Measurements from ENCODE around the gene AP1B1.
"Not testable (repeated sequence)": the region's sequence is repeated elsewhere in the genome, so short reads cannot be mapped to it uniquely, and the experiment has no call there.

The AP1B1 gene

GRCh38 chr22:29385151-29385704, 3.1 kb downstream of the AP1B1 start:
- Histone ChIP-seq H3K27me3 (ENCODE audit: control insufficient read depth, insufficient read depth, low read length) (no peaks in the 10 kb centered on the region), H3K4me3 (ENCODE audit: low read length) (no peak overlapping the region), H3K4me1 (ENCODE audit: control insufficient read depth, insufficient read depth, low read length) (peaks cover 57% of the 10 kb centered on the region), H3K9me3 (ENCODE audit: control insufficient read depth, low read length) (no peaks in the 10 kb centered on the region), H3K9ac (ENCODE audit: low read length) (no peak overlapping the region), H3K36me3 (ENCODE audit: control insufficient read depth, insufficient read depth, low read length) (no peaks in the 10 kb centered on the region)

GRCh38 chr22:29383740-29384139, 4.6 kb downstream of the AP1B1 start:
- Histone ChIP-seq H3K27me3 (ENCODE audit: control insufficient read depth, insufficient read depth, low read length) (no peaks in the 10 kb centered on the region), H3K36me3 (ENCODE audit: control insufficient read depth, insufficient read depth, low read length) (no peaks in the 10 kb centered on the region), H3K4me3 (ENCODE audit: low read length) (no peak overlapping the region), H3K4me1 (ENCODE audit: control insufficient read depth, insufficient read depth, low read length) (peaks cover 67% of the 10 kb centered on the region), H3K9ac (ENCODE audit: low read length) (no peak overlapping the region), H3K9me3 (ENCODE audit: control insufficient read depth, low read length) (no peaks in the 10 kb centered on the region)

- H3K9me3 ChIP-seq (ENCODE audit: control insufficient read depth, low read length): no peaks in the 10 kb centered on the region
- peaks cover 72% of the 10 kb centered on the region for H3K4me1 ChIP-seq (ENCODE audit: control insufficient read depth, insufficient read depth, low read length)
- H3K9ac ChIP-seq (ENCODE audit: low read length): peak overlapping the region; percentile 41
- H3K27me3 ChIP-seq (ENCODE audit: control insufficient read depth, insufficient read depth, low read length): no peaks in the 10 kb centered on the region
- H3K4me3 ChIP-seq (ENCODE audit: low read length): peak overlapping the region; percentile 5
- H3K36me3 ChIP-seq (ENCODE audit: control insufficient read depth, insufficient read depth, low read length): no peaks in the 10 kb centered on the region
These were observed 5.6 kb downstream of the AP1B1 start for GRCh38 chr22:29382580-29383302.

GRCh38 chr22:29380856-29381255, 7.5 kb downstream of the AP1B1 start:
- H3K9me3 ChIP-seq (ENCODE audit: control insufficient read depth, low read length): no peaks in the 10 kb centered on the region
- H3K27me3 ChIP-seq (ENCODE audit: control insufficient read depth, insufficient read depth, low read length): no peaks in the 10 kb centered on the region
- peaks cover 61% of the 10 kb centered on the region for H3K4me1 ChIP-seq (ENCODE audit: control insufficient read depth, insufficient read depth, low read length)
- H3K4me3 ChIP-seq (ENCODE audit: low read length): no peak overlapping the region
- H3K36me3 ChIP-seq (ENCODE audit: control insufficient read depth, insufficient read depth, low read length): no peaks in the 10 kb centered on the region
- H3K9ac ChIP-seq (ENCODE audit: low read length): no peak overlapping the region

GRCh38 chr22:29380032-29380781, 8.2 kb downstream of the AP1B1 start:
- no peaks in the 10 kb centered on the region for H3K9me3 ChIP-seq (ENCODE audit: control insufficient read depth, low read length)
- no peak overlapping the region for H3K4me3 ChIP-seq (ENCODE audit: low read length)
- H3K27me3 ChIP-seq (ENCODE audit: control insufficient read depth, insufficient read depth, low read length): no peaks in the 10 kb centered on the region
- no peak overlapping the region for H3K9ac ChIP-seq (ENCODE audit: low read length)
- no peaks in the 10 kb centered on the region for H3K36me3 ChIP-seq (ENCODE audit: control insufficient read depth, insufficient read depth, low read length)
- peaks cover 55% of the 10 kb centered on the region for H3K4me1 ChIP-seq (ENCODE audit: control insufficient read depth, insufficient read depth, low read length)

DNA sequence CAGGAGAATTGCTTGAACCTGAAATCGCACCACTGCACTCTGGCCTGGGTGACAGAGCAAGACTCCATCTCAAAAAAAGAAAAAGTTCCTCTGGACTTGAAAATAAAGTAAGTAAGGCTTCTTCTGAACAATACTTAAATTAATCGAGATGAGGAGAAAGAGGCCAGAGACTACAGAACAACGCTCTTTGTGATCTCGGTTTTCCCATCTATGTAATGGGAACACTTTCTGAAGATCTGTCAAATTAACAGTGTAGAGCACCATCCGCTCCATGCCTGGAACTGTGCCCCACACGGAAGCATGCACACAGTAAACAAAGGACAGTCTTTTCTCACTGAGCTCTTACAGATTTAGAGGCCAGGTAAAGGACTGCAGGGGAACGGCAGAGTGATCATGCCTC, 9.1 kb downstream of the AP1B1 start:
- no peaks in the 10 kb centered on the region for H3K9me3 ChIP-seq (ENCODE audit: control insufficient read depth, low read length)
- no peaks in the 10 kb centered on the region for H3K36me3 ChIP-seq (ENCODE audit: control insufficient read depth, insufficient read depth, low read length)
- no peak overlapping the region for H3K4me3 ChIP-seq (ENCODE audit: low read length)
- no peak overlapping the region for H3K9ac ChIP-seq (ENCODE audit: low read length)
- peaks cover 49% of the 10 kb centered on the region for H3K4me1 ChIP-seq (ENCODE audit: control insufficient read depth, insufficient read depth, low read length)
- H3K27me3 ChIP-seq (ENCODE audit: control insufficient read depth, insufficient read depth, low read length): no peaks in the 10 kb centered on the region

DNA sequence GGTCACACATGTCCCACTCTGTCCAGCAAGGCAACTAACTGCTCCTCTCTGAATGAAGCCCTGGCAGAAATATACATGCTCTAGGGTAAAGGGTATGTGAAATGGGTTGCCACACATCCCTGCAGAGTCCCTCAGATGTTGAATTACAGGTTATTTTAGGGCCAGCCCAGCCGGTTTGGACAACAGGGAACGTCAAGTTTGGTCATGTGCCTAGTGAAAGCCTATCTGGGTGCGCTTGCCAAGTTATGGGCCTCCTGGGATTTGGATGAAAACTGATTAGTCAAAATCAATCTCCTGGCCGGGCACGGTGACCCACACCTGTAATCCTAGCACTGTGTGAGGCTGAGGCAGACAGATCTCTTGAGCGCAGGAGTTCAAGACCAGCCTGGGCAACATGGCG, 10.4 kb downstream of the AP1B1 start:
- Histone ChIP-seq H3K4me1 (ENCODE audit: control insufficient read depth, insufficient read depth, low read length) (peaks cover 38% of the 10 kb centered on the region), H3K4me3 (ENCODE audit: low read length) (no peak overlapping the region), H3K9ac (ENCODE audit: low read length) (no peak overlapping the region), H3K27me3 (ENCODE audit: control insufficient read depth, insufficient read depth, low read length) (no peaks in the 10 kb centered on the region), H3K9me3 (ENCODE audit: control insufficient read depth, low read length) (no peaks in the 10 kb centered on the region), H3K36me3 (ENCODE audit: control insufficient read depth, insufficient read depth, low read length) (no peaks in the 10 kb centered on the region)

DNA sequence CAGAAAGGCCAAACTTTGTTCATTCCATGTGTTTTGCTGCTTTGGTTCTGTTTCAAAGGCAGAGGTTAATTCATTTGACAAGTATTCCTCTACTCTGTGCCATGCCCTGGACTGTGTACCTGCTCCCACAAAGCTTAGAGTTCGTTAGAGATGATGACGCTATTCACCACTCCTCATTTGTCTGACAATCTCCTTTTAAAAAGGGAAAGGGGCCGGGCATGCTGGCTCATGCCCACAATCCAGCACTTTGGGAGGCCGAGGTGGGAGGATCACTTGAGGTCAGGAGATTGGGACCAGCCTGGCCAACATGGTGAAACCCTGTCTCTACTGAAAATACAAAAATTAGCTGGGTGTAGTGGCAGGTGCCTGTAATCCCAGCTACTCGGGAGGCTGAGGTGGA, 11.7 kb downstream of the AP1B1 start:
- not testable (repeated sequence) for H3K4me3 ChIP-seq (ENCODE audit: low read length); H3K27me3 ChIP-seq (ENCODE audit: control insufficient read depth, insufficient read depth, low read length); H3K9ac ChIP-seq (ENCODE audit: low read length); H3K36me3 ChIP-seq (ENCODE audit: control insufficient read depth, insufficient read depth, low read length); H3K9me3 ChIP-seq (ENCODE audit: control insufficient read depth, low read length)
- peaks cover 25% of the 10 kb centered on the region for H3K4me1 ChIP-seq (ENCODE audit: control insufficient read depth, insufficient read depth, low read length)

- Histone ChIP-seq H3K9ac (ENCODE audit: low read length) (no peak overlapping the region), H3K4me1 (ENCODE audit: control insufficient read depth, insufficient read depth, low read length) (peaks cover 18% of the 10 kb centered on the region), H3K4me3 (ENCODE audit: low read length) (no peak overlapping the region), H3K27me3 (ENCODE audit: control insufficient read depth, insufficient read depth, low read length) (no peaks in the 10 kb centered on the region), H3K9me3 (ENCODE audit: control insufficient read depth, low read length) (no peaks in the 10 kb centered on the region), H3K36me3 (ENCODE audit: control insufficient read depth, insufficient read depth, low read length) (no peaks in the 10 kb centered on the region)
These were observed 12.8 kb downstream of the AP1B1 start for GRCh38 chr22:29375398-29376076.

DNA sequence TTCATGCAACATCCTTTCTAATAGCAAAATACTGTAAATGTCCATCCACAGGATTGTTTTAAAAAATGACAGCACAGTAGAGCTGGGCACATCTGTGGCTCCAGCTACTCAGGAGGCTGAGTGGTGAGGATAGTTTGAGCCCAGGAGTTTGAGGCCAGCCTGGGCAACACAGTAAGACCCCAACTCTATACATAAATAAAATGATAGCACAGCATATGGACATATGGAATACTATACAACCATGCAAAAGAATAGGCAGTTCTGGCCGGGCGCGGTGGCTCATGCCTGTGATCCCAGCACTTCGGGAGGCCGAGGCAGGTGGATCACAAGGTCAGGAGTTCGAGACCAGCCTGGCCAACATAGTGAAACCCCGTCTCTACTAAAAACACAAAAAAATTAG, 13.6 kb downstream of the AP1B1 start:
- H3K9me3 ChIP-seq (ENCODE audit: control insufficient read depth, low read length); H3K27me3 ChIP-seq (ENCODE audit: control insufficient read depth, insufficient read depth, low read length): not testable (repeated sequence)

DNA sequence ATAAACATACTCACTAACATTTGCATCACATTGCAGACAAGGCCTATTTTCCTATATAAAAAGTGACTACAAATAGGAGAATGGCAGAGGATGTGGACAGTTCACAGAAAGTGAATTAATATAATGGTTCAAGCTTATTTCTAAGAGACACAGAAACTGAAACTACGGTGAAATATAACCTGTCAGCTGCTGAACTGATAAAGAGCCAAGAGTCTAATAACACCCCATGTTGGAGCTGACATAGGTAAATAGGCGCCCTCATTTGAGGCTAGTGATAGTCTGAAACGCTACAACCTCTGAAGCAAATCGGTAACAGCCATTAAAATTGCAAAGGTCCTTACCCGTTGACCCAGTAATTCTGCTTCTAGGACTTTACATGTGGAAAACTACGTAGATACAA, 14.0 kb downstream of the AP1B1 start:
- Histone ChIP-seq H3K9me3 (ENCODE audit: control insufficient read depth, low read length) (no peaks in the 10 kb centered on the region), H3K4me1 (ENCODE audit: control insufficient read depth, insufficient read depth, low read length) (peaks cover 9% of the 10 kb centered on the region), H3K36me3 (ENCODE audit: control insufficient read depth, insufficient read depth, low read length) (no peaks in the 10 kb centered on the region), H3K27me3 (ENCODE audit: control insufficient read depth, insufficient read depth, low read length) (no peaks in the 10 kb centered on the region), H3K9ac (ENCODE audit: low read length) (no peak overlapping the region), H3K4me3 (ENCODE audit: low read length) (no peak overlapping the region)

More for the DNA sequence above, 13.6 kb downstream of the AP1B1 start:
- peaks cover 13% of the 10 kb centered on the region for H3K4me1 ChIP-seq (ENCODE audit: control insufficient read depth, insufficient read depth, low read length)
- not testable (repeated sequence) for H3K9ac ChIP-seq (ENCODE audit: low read length); H3K4me3 ChIP-seq (ENCODE audit: low read length); H3K36me3 ChIP-seq (ENCODE audit: control insufficient read depth, insufficient read depth, low read length)

GRCh38 chr22:29370537-29370936, 17.8 kb downstream of the AP1B1 start:
- no peak overlapping the region for H3K4me3 ChIP-seq (ENCODE audit: low read length)
- no peaks in the 10 kb centered on the region for H3K27me3 ChIP-seq (ENCODE audit: control insufficient read depth, insufficient read depth, low read length)
- H3K9ac ChIP-seq (ENCODE audit: low read length): no peak overlapping the region
- no peaks in the 10 kb centered on the region for H3K4me1 ChIP-seq (ENCODE audit: control insufficient read depth, insufficient read depth, low read length)
- H3K9me3 ChIP-seq (ENCODE audit: control insufficient read depth, low read length): no peaks in the 10 kb centered on the region
- no peaks in the 10 kb centered on the region for H3K36me3 ChIP-seq (ENCODE audit: control insufficient read depth, insufficient read depth, low read length)
